Measurements from ENCODE around the gene SPDEF.

The SPDEF gene

DNA sequence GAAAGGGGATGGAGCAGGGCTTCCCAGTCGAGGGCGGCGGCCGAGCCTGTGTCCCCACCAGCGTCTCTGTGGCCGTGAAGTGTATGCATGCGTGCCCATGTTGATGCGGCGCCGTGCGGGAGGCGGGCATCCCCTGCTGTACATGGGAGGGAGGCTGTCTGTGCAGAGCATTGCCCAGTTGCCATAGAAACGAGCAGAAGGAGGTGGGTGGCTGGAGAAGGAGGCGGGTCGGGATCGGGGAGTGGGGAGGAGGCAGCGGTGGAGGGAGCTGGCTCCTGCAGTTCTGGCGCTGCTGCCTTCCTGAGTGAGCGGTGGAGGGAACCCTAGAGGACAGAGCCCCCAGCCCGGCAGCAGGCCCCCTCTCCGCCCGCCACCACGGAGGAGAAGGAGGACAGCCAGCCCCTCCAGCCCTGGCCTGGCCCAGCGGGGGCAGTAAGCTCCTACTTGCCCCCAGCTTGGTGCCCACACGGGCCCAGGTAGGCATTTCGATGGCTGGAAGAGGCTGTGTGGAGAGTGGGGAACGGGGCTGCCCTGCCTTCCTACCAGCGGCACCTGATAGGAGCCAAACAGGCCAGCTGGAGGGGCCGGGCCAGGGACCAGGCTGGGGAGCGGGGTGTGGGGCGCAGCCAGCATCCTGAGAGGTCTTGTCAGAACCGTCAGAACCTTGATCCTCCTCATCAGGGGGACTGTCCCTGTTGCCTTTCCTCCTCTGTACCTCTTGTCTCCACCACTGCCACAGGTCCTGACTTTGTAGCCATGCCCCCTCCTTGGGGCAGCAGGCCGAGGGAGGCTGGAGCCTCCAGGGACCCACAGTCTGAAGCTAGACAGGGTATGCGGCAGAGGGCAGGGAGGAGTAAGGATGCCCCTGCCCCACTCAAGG, 41.3 kb downstream of the SPDEF start:
- no peak for DNase-seq (ENCODE audit: low read depth)

DNA sequence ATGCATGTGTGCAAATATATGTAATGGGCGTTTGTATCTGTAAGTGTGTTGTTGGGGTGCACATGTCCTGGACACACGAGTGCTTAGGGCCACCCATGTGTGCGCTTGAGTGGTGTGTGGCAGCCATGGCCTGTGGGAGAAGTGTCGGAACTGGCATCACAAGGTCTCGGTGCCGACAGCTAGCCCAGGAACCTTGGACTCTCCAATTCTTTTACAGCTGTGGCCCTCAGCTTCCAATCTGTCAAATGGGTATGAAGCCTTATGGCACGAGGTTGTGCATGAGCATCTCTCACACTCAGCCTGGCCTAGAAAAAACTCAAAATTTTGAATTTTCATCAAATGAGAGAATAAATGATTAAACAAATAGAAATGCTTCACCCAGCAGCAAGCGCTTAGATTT, 42.0 kb downstream of the SPDEF start:
- DNase-seq (ENCODE audit: low read depth) = no peak

DNA sequence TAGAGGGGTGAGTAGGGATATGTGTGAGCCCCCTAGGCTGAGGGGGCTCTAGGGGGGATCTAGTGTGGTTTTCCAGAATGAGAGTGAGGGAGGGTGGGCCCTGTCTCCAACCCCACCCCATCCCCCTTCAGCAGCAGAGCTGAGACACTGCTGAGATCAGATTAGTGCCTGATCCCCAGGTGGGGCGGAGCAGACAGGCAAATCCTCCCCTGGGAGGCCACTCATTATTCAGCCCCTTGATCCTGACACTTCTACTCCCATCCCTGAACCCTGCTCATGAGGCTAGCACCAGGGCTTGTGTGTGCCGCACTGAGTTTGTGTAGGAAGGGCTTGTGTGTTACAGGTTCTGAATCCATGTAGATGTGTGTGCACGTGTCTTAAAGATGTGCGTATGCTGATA, 42.5 kb downstream of the SPDEF start:
- no peak for DNase-seq (ENCODE audit: low read depth)

- DNase-seq (ENCODE audit: low read depth) = no peak
Observed at GRCh38 chr6:34512738-34513115, 43.4 kb downstream of the SPDEF start.

DNA sequence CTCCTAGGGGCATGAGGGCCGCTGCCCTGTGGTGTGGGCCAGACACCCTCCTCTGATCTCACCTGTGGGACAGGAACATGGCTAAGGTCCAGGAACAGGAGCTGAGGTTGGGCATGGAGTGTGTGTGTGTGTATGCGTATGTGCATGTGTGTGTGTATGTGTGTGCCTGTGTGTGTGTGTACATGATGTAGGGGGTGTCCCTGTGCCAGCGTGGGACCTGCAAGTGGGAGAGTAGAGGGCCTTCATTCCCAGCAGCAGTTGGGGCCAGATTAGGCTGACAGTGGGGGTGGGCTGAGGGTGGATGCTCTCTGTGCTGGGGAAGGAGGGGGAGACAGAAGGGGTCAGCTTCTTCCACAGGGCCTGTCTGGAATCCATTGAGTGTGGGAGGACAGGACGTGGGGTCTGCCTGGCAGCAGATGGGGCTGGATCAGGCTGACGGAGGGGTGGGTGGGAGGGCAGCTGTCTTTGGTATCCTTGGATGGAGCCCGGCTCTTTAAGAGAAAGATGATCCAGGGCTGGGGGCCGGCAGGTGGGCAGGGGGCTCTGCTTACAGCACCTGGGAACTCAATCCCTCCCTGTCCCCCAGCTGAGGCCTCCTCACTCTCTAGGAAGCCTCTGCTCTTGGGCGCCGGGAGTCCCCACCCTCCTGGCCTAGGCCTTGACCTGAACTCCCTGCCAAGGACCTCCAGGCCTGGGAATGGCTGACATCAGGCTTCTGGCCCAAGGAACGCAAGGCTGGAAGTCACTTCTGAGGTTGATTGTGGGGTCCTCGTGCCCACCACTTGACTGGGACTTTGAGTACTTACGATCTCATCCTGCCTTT, 44.0 kb downstream of the SPDEF start:
- no peak for DNase-seq (ENCODE audit: low read depth)

DNA sequence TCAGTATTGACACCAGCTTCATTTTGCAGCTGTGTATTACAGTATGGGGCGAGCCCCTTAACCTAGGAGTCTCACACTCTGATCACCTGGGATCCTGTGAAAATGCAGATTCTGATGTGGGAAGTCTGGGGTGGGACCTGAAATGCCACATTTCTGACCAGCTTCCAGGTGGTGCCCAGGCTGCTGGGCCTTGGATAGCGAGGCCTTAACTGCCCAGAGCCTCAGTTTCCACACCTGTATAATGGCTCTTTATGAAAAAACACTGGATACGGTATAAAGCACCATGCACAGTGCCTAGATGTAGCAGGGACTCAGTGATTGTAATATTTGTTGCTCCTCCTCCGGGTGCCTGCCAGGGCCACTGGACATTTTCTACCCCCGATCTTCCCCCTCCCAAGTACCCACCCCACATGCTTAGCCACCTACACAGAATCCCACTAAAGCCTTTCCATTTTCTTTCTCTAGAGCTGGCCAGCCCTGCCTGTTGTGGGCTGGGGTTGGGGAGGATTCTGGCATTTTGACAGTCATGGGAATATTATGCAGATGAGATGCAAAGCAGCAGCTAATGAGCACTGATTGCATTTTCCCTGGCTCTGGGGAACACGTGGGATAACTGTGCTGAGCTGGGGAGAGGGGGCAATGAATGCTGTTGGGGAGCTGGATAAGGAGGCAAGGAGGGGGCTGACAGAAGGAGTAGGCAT, 44.8 kb downstream of the SPDEF start:
- no peak for DNase-seq (ENCODE audit: low read depth)

GRCh38 chr6:34510299-34510698, 45.8 kb downstream of the SPDEF start:
- DNase-seq (ENCODE audit: low read depth) = no peak

- DNase-seq (ENCODE audit: low read depth) = no peak
Observed at GRCh38 chr6:34509782-34510181, 46.3 kb downstream of the SPDEF start.

- no peak for DNase-seq (ENCODE audit: low read depth)
Observed at GRCh38 chr6:34508425-34508824, 47.7 kb downstream of the SPDEF start.

DNA sequence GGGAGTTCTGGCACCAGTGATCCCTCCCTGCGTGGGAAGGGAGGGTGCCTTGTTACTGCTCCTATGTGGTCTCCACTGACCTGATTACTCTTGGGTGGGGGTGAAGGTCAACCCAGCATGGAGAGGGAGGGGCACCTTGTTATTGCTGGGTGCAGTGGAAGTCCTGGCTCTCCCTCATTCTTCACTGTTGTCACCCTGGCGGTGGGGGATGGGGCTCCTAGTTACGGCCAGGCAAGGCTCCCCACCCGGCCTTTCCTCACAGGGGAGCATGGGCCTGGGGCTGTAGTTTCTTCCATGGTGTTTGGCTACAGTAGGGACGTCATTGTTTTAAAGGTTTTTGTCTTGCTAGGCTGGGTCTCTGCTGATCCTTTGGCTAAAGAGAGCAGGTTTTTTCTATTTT, 49.4 kb downstream of the SPDEF start:
- no peak for DNase-seq (ENCODE audit: low read depth)

DNA sequence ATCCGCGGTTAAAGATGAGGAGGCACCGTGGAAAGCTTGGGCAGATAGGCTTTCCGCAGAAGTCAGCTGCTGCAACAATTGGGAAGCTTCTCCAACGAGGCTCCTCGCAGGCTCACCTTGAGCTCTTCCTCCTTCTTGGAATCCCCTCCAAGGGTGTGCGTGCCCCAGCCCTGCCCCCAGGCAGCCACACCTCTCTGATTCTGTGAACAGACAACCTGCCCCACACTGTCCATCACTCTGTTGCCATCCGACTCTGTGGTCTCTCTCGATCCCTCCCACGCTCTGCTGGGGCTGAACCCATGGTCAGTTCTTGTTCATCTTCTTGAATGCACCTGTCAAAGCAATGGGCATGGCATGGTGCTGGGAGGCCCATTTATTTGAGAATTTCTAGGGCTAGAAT, 58.7 kb downstream of the SPDEF start:
- DNase-seq (ENCODE audit: low read depth) = no peak

DNA sequence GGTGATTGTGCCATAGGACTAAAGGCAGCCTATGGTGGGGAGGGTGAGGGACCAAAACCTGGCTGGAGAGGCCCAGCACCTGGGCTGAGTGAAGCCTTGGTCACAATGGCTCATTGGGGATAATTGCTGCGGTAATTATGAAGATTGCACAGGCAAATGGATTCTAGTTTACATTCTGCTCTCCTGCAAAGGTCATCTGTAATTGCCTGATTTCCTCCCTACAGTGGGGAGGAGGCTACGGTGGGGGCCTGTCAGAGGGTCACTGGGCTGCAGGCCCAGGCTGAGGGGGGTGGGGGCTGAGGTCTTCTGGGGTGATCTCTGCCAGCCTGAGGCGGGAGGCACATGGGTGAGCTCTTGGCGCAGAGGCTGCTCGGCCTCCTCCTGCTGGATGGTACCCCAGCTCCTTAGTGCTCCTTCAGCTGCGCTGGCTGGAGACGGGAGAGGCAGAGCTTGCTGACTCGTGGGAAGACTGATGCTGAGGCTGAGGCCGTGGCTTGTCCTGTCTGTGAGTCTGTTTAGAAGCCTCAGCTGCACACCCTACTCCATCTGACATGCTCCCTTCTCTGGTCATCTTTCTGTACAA, 59.9 kb downstream of the SPDEF start:
- DNase-seq (ENCODE audit: low read depth) = no peak

DNA sequence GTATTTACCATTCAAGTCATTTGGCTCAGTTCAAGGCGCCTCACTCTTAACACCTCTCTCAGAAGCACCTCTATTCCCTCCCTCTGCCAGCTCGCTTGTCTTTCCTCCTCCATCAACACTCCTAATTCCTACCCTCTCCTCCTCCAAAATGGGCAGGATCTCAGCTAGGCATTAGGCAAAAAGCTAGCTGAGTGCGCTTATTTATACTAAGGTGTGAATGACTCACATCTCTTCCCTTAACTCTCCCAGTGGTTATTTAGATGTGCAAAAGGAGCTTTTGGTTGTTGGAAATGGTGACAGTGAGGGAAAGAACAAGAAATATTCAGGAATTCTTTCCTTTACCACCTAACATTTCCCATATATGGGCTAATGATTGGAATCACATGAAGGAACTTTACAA, 61.2 kb downstream of the SPDEF start:
- no peak for DNase-seq (ENCODE audit: low read depth)

DNA sequence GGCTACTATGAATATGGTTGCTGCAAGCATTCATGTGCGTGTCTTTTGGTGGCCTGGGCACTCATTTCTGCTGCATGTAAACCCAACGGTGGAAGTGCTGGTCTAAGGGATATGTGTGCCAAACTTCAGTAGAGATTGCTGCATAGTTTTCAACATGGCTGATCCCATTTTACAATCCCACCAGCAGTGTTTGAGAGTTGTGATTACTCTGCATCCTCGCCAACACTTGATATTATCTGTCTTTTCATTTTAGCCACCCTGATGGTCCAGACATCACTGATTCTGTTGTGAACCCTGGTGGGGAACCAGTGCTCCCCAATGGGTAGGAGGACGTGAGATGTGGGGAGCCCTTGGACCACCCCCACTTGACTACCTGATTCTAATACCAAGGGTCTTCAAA, 62.8 kb downstream of the SPDEF start:
- no peak for DNase-seq (ENCODE audit: low read depth)

DNA sequence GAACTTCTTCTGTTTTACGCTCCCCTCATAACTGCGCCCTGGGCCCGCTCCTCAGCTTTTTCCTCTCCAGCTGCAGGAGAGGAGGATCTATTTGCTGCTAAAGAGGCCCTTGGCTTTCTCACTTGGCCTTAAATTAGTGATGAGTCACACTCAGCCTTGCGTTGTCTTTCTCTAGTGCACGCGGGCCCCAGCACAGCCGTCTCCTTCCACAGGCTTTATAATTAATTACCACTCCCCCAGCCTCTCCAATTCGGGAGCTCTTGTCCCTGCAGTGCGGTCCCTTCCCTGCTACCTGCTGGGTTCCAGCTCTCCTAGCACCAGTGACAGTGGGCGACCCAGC, 65.1 kb downstream of the SPDEF start:
- DNase-seq (ENCODE audit: low read depth) = no peak

- no peak for DNase-seq (ENCODE audit: low read depth)
Observed at GRCh38 chr6:34490390-34491090, 65.6 kb downstream of the SPDEF start.

GRCh38 chr6:34489207-34489805, 66.8 kb downstream of the SPDEF start:
- no peak for DNase-seq (ENCODE audit: low read depth)

All from stimulated activated CD4-positive, alpha-beta T cell treated with anti-CD3 and anti-CD28 coated beads, Interleukin-2, amount 100 ng/mL, for 4 hours (primary cell).